ENCODE data around the gene TMEM30B.

The TMEM30B gene

DNA sequence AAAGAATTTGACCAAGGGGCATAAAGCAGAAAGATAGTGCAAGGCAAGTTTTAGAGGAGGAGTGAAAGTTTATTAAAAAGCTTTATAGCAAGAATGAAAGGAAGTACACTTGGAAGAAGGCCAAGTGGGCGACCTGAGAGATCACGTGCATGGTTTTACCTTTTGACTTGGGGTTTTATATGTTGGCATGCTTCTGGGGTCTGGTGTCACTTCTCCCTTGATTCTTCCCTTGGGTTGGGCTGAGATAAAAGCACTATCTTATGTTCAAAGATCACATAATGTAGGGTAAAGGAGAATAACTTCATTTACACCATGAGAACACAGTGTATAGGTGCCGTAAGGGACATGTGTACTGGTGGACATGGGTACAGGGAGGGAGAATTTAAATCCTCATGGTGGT, 17.7 kb upstream of the TMEM30B start:
- no peak for DNase-seq

DNA sequence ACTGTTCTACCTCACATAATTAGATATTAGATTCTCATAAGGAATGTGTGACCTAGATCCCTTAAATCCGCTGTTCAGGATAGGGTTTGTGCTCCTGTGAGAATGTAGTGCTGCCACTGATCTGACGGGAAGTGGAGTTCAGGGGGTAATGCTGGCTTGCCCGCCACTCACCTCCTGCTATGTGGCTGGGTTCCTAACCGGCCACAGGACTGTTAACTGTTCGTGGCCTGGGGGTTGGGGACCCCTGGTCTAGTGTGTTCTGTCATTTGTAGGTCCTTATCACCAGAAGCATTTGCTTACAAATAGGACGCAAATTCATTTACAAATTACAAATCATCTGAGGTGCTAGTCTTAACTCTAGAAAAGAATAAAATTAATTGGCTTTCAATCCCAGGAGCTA, 16.4 kb upstream of the TMEM30B start:
- DNase-seq: no peak

DNA sequence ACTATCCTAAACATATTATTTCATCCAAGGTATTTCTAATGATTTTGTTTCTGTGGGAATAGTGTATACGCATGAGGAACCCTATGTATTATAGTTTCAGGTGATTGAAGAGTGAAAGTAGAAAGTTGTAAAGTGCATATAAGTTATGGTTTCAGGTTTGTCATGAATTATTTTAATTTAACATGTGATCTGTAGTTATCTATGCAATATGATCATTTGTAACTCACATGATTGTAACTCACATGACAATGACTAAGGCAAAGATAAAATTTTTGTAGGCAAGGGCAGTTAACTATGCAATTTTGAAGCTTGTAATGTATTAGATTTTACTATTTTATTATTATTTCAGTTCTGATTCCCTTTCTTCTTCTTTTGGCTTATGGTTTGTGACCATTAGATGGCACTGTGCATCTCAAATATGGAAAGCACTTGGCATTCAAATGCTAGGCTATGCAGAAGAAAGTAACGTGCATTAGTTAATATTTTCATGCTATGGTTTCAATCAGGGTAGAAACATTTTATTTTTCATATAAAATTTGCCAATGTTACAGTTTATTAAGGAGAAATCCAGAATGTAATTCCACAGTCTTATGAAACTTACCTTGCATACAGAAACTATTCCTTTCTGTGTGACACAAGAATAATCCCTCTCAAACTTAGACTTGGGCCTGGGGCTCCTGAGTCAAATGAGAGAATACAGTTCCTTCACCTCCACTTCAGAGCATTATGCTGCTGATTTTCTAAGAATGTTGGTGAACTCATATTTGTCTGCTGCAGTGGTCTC, 15.8 kb upstream of the TMEM30B start:
- DNase-seq: peak; percentile 8

DNA sequence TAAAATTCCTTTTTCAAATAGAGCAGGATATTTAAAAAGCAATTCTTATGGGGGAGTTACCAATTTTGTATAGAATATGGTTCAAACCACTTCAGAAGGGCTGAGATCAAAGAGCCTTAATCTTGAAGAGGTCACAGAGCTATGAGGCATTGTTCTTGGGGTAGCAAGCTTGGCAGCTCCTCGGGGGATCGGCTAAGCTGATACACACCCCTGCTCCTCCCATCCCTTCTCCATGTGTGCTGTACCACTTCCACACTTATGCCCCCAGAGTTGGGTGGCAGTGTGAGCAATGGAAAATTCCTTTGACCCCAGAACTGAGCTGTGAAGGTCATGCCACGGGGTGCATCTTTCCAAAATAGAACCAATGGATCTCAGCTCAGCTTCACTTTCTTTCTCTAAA, 15.0 kb upstream of the TMEM30B start:
- DNase-seq: no peak

DNA sequence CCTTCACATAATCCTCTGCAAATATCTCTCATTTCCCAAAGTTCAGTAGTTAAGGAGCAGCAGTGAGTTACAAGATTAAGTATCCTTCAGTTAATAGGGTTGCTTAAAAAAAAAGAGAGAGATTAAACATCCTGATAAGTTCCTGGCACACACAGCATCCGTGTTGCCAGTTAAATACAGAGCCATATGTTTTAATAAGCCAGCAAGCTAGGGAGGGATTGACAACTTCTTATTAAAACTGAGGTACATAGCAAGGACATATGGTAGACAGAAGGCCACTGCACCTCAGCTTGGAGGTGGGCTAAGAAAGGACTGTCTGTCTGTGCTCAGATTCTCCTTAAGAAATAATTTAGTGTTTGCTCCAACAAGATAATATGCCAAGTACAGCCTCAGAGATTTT, 9.6 kb upstream of the TMEM30B start:
- DNase-seq: no peak

DNA sequence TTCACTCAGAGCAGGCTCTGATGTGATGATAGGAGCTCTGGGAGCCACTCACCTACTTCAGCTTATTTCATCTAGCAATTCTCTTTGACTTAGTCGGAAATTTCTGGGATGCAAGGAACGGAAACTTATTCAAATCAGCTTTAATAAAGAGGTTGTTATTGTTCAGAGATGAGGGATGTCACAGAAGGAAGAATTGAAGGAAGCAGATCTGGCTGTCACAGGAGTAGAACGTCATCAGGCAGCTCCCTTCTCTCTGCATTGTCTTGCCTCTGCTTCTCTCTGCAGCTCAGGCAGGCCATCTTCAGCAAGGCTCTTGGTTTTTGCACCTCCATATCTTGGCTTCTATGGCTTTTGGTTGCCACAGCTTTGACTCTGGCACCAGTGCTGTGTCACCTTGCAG, 7.6 kb upstream of the TMEM30B start:
- DNase-seq: no peak

DNA sequence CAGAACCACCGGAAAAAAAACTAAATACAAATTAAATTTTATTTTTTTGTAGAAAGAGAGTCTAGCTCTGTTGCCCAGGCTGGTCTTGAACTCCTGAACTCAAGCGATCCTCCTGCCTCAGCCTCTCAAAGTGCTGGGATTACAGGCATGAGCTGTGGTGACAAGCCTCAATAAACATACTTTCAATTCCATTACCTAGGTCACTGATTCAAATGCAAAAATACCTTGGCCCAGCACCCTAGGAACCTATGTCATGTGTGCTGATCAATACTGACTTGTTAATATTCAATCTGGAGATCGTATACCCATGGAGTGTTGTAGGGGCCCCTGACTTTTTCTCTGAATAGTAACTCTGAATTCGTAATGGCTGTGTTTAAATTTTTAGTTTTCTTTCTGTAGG, 7.1 kb upstream of the TMEM30B start:
- no peak for DNase-seq

DNA sequence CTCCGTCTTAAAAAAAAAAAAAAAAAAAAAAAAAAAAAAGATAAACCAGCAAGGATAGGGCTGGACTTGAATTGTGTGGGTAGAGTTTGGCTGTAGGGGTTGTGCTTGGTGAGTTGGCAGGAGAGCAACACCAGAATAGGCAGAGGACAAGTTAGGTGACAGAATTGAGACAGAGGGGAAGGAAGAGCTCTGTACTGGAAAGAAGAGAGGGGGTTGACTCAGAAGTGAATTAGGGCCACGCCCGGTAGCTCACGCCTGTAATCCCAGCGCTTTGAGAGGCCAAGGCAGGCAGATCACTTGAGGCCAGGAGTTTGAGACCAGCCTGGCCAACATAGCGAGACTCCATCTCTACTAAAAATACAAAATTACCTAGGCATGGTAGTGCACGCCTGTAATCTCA, 6.1 kb upstream of the TMEM30B start:
- no peak for DNase-seq

DNA sequence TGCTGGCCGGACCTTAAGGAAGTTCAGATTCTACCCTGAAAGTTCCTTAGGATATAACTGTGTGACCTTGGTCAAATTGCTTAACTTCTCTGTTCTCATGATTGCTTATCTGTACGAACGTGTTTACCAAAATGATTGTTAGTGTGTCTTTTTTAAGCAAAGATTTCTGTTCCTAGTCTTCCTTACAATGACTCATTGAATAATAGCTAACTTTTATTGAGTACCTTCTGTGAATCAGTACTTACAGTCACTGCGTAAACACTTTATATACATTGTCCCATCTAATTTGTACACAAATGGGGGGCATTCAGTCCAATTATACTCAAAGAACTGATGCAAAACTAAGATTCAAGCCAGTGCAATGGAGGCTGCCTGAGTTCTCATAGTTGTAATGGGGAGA, 4.2 kb upstream of the TMEM30B start:
- DNase-seq: no peak

DNA sequence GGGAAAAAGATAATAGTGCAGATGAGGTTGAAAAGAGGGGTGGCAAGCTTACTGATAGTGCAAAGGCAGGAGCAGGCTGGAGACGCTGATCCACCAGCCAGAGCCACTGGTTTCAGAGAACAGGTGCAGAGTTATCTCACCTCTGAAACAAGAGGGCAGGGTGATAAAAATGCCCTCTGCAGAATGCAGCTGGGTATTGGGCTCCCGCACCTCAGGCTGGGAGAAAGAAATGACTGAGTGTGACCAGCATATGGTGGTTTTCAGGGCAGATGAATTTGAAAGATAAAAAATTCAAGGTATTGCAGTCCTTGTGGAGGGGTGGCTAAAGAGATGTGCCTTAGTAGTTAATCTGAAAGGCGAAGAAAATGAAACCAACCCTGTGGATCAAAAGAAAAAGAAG, 2.9 kb upstream of the TMEM30B start:
- DNase-seq: no peak

DNA sequence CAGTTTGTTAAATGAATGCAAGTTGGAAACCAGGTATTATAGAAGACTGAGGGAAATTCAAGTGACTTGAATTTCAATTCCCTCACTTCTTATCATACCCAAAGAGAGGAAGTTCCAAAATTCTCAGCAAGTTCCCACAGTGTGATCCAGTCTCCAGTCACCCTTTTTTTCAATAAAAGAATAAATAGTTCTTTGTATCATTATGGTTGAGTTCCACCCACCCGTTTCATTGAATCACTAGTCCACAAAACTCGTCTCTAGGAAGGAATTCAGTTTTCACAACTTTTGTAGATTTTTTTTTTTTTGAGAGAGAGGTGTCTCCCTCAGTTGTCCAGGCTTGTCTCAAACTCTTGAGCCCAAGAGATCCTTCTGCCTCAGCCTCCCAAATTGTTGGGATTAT, 1.6 kb upstream of the TMEM30B start:
- no peak for DNase-seq

DNA sequence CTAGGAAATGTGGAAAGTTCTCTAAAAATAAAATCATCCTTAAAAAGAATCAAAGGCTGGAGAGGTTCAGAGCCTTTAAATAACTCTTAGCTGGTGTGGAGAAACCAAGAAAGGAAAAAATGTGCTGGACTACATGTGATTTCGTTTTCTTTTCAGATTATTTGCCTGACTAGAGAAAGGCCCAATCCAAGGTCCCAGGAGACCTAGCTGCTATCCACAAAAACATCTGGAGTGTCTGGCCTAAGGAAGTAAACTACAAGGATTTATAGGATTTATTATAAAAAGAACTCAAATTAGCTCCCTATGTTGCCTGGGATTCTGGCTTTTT, 774 bp upstream of the TMEM30B start:
- no peak for DNase-seq

DNA sequence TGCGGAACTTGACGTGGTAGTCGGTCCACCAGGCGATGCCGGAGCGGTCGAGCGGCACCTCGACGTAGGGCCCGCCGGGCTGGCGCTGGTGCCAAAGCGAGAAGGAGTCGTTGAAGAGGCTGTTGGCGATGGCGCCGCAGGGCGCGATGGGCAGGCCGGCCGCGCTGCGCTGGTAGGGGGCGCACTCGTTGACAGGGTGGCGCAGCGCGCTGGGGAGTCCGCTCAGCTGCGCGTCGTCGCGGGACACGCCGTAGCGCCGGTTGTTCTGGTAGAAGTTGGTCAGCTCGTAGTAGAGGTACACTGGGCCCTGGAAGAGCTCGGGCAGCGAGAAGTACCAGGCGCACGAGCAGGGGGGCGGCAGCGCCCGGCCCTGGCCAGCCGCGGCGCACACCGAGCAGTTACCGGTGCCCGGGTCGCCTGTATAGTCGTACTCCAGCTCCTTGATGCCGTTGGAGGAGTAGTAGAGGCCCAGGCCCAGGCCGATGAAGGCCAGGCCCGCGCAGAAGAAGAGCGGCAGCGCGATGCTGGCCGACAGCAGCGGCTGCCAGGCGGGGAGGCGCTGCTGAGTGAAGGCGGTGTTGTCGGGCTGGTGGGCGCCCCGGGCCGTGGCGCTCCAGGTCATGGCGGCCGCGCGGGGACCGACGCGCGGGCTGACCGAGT, 482 bp downstream of the TMEM30B start:
- no peak for DNase-seq

DNA sequence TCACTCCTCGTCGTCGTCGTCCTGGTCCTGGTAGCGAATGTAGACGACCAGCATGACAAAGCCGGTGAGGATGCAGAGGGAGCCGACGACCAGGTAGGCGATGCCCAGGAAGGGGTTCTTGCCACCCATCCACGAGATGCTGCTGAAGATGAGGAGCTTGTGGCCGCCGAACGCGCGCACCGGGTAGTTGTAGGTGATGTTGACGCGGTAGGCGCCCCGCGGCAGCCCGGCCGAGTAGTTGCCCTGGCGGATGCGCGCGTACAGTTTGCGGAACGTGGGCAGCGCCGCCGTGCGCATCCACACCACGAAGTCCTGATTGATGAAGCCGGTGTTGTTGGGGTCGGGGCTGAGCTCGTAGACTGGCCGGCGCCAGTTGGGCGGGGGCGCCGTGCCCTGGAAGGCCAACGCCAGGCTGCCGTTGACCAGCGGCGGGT, 1.0 kb downstream of the TMEM30B start:
- no peak for DNase-seq

DNA sequence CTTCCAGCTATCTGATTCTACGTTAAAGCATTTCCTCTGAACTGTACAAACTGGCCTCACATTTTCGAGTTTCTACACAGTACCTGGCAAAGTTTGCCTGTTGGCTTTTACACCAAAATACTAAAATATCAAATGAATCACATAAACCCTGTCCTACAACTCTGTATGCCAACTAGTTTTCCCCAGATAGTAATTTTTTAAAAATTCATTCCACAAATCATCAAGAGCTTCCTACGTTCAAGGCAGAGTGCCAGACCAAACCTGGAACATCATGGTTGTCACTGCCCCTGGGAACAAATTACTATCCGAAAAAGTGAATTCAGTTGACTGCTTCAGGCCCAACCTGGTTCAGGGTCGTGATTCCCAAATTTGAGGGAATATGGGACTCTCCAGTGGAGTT, 2.1 kb downstream of the TMEM30B start:
- no peak for DNase-seq

DNA sequence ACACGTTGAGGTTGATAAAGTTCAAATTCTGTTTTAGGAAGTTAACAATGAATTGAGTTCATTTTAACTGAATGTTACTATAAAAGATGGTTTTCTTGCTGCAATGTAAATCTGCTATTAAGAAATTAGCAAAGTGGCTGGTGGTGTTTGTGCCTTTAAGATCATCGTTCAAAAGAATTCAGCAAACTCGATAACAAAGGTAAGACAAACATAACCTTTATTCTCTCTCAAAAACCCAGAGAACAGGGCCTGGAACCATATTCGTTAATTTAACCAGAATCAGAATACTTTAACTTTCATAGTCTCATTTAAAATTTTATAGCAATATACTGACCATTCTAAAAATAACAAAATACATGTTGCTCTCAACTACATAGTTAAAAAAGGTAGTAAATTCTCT, 3.4 kb downstream of the TMEM30B start:
- no peak for DNase-seq

DNA sequence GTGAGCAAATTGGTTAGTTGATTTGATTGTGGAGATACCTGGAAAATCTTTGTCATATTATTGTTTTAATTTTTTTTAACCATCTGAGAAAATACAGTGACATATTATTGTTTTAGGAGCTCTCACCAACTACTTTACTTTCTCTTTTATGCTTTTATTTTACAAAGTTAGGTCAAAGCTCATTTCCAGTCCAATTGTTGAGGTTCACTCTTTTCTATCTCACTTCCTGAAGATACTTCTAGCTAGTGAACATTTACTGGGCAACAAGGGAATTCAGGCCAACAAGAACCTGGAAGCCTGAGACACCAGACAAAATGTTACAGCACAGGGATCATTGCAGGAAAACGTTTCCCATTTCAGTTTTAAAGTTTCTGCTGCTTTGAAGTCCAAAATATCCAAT, 3.9 kb downstream of the TMEM30B start:
- DNase-seq: no peak

DNA sequence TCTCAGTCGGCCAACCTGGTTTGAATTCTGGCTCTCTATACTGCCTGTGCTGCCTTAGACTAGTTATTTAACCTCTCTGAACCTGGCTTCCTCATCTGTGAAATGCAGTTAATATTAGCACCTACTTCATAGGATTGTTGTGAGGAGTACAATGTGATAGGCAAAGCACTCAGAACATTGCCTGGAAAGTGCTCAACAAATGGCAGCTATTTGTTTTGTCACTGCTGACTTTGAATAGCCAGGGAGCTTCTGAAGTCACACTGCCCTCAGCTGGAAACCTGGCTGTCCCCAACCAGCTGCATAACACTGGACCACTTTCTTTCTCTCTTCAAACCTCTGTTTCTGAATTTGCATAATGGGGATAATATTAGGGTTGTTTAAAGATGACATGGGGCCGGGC, 9.6 kb downstream of the TMEM30B start:
- no peak for DNase-seq

DNA sequence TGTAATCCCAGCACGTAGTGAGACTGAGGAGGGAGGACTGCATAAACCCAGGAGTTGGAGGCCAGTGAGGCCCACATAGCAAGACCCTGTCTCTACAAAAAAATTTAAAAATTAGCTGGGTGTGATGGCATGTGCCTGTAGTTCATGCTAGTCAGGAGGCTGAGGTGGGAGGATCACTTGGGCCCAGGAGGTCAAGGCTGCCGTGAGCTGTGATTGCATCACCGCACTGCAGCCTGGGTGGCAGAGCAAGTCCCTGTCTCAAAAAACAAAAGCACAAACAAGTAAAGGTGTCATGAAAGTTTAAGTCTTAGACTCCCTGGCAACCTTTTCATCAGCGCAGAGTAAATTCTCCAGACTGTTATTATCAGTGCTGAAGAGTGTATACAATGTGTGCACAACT, 10.4 kb downstream of the TMEM30B start:
- no peak for DNase-seq

DNA sequence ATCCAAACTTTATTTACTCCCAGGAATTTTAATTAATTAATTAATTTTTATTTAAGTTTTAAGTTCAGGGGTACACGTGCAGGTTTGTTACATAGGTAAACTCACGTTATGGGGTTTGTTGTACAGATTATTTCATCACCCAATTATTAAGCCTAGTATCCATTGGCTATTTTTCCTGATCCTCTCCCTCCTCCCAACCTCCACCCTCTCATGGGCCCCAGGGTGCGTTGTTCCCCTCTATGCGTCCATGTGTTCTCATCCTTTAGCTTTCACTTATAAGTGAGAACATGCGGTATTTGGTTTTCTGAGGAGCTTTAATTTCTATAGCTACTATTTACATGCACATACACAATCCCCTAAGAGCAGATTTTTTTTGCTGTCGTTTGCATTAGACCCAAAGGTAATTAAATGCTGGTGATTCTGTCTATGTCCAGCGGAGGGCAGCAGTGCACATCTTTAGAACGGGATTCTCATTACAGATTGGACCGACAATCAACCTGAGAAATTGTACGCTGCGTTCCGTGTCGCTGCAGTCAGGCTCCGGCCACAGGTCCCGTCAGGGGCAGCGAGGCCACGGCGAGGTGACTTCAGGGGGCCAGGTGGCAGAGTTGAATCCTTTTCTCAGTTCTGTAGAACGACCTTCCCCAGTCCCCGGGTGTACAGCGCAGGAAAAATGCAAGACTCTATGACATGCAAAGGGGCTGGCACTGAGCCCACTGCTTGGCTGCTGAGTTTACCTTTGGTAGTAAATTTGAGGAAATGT, 11.6 kb downstream of the TMEM30B start:
- DNase-seq: peak; percentile 56

DNA sequence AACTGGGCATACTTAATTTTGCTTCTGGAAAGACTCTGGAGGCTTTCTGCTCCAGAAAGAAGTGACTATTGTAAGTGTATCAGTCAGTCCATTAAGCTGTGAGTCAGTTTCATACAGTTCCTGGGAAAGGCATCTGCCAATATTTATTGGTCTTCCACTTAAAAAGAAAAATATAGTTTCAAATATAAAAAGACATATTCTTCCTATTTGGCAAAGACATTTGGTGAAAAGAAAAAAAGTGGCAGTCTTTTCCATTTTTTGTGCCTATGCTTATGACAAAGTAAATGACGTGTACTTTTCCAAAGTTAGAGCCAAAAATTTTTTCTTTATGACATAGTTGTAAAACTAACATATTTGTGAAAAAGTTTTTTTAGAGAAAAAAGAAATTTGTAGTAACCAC, 12.3 kb downstream of the TMEM30B start:
- no peak for DNase-seq

DNA sequence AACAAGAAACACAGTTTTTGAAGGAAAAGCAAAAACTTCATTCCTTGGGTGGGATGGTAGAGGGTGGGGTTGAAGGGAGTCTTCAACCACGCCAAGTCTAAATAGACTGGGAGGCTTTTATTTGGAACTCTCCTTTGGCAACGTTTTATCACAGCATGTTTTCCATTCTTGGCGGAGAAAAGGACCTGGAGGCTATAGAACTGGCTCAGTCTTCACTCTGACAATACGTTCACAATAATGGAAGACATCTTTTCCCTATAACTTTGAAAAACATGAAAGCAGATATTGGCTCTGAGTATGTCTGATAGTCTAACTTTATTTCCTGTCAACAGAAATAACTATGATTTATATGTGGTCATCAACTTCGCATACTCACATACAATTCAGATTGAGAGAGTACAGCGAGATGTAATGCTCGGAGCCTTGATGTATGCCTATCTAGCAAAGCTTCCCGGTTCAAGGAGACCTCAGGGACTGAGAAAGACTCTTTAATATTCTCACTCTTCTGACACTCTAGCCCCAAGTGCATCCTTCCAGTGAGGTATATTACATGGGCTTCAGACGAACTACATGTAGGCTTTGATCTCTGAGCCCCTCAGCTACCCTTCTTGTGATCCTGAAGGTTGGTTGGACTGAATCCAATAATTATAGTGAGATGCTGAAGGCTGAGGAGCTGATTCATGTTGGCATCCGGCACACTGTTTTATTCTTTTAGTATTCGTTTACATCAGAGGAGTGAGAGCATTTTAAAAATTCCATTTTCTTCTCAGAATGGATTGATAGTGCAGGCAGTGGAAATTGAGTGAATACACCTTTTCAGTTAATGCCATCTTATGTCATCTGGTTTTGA, 14.0 kb downstream of the TMEM30B start:
- no peak for DNase-seq

DNA sequence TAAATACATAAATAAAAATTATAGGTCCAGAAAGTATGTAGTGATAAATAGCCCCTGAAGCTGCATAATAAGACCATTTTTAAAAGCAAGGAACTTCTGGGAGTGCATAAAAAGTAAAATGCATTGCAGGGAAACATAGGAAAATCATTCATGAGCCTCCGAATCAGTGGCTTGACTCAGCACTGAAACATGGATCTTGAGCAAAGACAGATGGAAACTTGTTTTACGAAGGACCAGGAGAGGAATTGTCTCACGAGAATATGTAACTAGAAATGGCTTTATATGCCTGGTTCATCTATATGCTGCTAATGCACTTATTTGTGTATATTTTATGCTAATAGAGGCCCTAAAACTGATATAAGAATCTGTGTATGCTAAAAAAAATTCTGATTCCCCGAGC, 14.7 kb downstream of the TMEM30B start:
- DNase-seq: no peak

Data from GDM1 (cell line).